DND-41 (cell line): Measurements from ENCODE around the gene NUCB1.
"Not testable (repeated sequence)": the region's sequence is repeated elsewhere in the genome, so short reads cannot be mapped to it uniquely, and the experiment has no call there.

Experiments used
- ATAC-seq: fragments of 200-7000 bp; cut with Tn5 transposase; 3 replicates; pipeline ENCODE4 v1.9.1; 2021; ENCODE audit warnings: low read depth; ENCODE audit not compliant: insufficient read depth
- DNase-seq: peaks from one replicate; pipeline ENCODE4 v3.0.0-alpha.2; 2020
- H2AFZ ChIP-seq: 2 replicates; pipeline ENCODE4 v1.6.0; 2012; ENCODE audit warnings: low read depth, low read length
- H3K27ac ChIP-seq: 2 replicates; pipeline ENCODE4 v1.5.1; 2012; ENCODE audit warnings: low read length, inconsistent platforms
- H3K27me3 ChIP-seq: fragments of 200-600 bp; sonication (generic); 2 replicates; pipeline ENCODE4 v1.6.0; 2012; ENCODE audit warnings: low read length, mild to moderate bottlenecking, inconsistent platforms; ENCODE audit not compliant: insufficient read depth, poor library complexity
- H3K36me3 ChIP-seq: 2 replicates; pipeline ENCODE4 v1.5.1; 2012; ENCODE audit warnings: low read length, inconsistent platforms; ENCODE audit not compliant: insufficient read depth
- H3K4me1 ChIP-seq: 2 replicates; pipeline ENCODE4 v1.5.1; 2012; ENCODE audit warnings: mild to moderate bottlenecking, low read length; ENCODE audit not compliant: insufficient read depth
- H3K4me2 ChIP-seq: 2 replicates; pipeline ENCODE4 v1.6.0; 2012; ENCODE audit warnings: mild to moderate bottlenecking, moderate library complexity, low read length, inconsistent platforms; ENCODE audit not compliant: insufficient read depth
- H3K4me3 ChIP-seq, 2 experiments: fragments of 200-600 bp in 1 of 2; shearing (Covaris generic) in 1 of 2; 2 replicates each; pipeline ENCODE4 v1.5.1; 2012 to 2016; ENCODE audit warnings: inconsistent platforms in 2 of 2, low read length in 2 of 2, mild to moderate bottlenecking in 2 of 2, low read depth in 1 of 2, moderate library complexity in 1 of 2
- H3K79me2 ChIP-seq: 2 replicates; pipeline ENCODE4 v1.6.0; 2012; ENCODE audit warnings: low read length, inconsistent platforms; ENCODE audit not compliant: insufficient read depth
- H3K9ac ChIP-seq: 2 replicates; pipeline ENCODE4 v1.6.0; 2012; ENCODE audit warnings: low read depth, mild to moderate bottlenecking, inconsistent platforms, low read length, moderate library complexity
- H3K9me3 ChIP-seq: 2 replicates; pipeline ENCODE4 v1.5.1; 2012; ENCODE audit warnings: low read length, moderate library complexity, mild to moderate bottlenecking, inconsistent platforms; ENCODE audit not compliant: insufficient read depth, severe bottlenecking
- H4K20me1 ChIP-seq: 2 replicates; pipeline ENCODE4 v1.6.0; 2012; ENCODE audit warnings: low read length; ENCODE audit not compliant: insufficient read depth
- EZH2 ChIP-seq: IDR thresholded peaks from 3 replicates; pipeline ENCODE4 v1.6.1; 2012; ENCODE audit warnings: borderline replicate concordance, low read depth, mild to moderate bottlenecking, moderate library complexity, low read length, inconsistent platforms; ENCODE audit not compliant: severe bottlenecking
- TF ChIP-seq, protein P1 (sequence below): IDR thresholded peaks from 2 replicates; pipeline ENCODE4 v1.5.1; 2012; ENCODE audit warnings: borderline replicate concordance, low read length, moderate library complexity, mild to moderate bottlenecking; ENCODE audit not compliant: poor library complexity, severe bottlenecking; ENCODE audit errors: extremely low read depth

NUCB1 gene

GRCh38 chr19:48868114-48868886, 31.8 kb upstream of the NUCB1 start, which contains the start of gene PLEKHA4:
Gene PLEKHA4, minus strand, starts transcription at chr19:48868617. Its CDS starts 997 bp downstream, at chr19:48867620.
- Histone ChIP-seq H3K9ac (0 out of 2 replicates have a peak within 1 kb of the TSS, but pooled peaks have one; percentile 14), H2AFZ (peak within 1 kb of the TSS; percentile 43; the same call in 1 of the 2 replicates), H3K4me3 (no peak within 1 kb of the TSS), H3K79me2 (peaks cover 11% of the 10 kb centered on the region), H3K4me1 (peaks cover 11% of the 10 kb centered on the region), H3K4me2 (no peak within 1 kb of the TSS), H3K36me3 (peaks cover 1% of the 10 kb centered on the region; the same call in 1 of the 2 replicates), H3K9me3 (no peaks in the 10 kb centered on the region), H4K20me1 (peaks cover 2% of the 10 kb centered on the region; the same call in 1 of the 2 replicates), H3K27ac (no peak within 1 kb of the TSS), H3K27me3 (peaks cover 13% of the 10 kb centered on the region)
- TF ChIP-seq, protein P1, sequence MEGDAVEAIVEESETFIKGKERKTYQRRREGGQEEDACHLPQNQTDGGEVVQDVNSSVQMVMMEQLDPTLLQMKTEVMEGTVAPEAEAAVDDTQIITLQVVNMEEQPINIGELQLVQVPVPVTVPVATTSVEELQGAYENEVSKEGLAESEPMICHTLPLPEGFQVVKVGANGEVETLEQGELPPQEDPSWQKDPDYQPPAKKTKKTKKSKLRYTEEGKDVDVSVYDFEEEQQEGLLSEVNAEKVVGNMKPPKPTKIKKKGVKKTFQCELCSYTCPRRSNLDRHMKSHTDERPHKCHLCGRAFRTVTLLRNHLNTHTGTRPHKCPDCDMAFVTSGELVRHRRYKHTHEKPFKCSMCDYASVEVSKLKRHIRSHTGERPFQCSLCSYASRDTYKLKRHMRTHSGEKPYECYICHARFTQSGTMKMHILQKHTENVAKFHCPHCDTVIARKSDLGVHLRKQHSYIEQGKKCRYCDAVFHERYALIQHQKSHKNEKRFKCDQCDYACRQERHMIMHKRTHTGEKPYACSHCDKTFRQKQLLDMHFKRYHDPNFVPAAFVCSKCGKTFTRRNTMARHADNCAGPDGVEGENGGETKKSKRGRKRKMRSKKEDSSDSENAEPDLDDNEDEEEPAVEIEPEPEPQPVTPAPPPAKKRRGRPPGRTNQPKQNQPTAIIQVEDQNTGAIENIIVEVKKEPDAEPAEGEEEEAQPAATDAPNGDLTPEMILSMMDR: no peak
- no peak for TF ChIP-seq EZH2
- ATAC-seq (no peak), DNase-seq (no peak)

- TF ChIP-seq, protein P1: no peak
- no peak for TF ChIP-seq EZH2
- peaks cover 17% of the 10 kb centered on the region for H3K36me3 ChIP-seq
- H4K20me1 ChIP-seq: peaks cover 12% of the 10 kb centered on the region; the same call in 1 of the 2 replicates
- no peak overlapping the region for H3K27ac ChIP-seq
- H3K9ac ChIP-seq: no peak overlapping the region
- peaks cover 24% of the 10 kb centered on the region for H3K79me2 ChIP-seq
- H3K4me3 ChIP-seq: no peak overlapping the region
- H3K4me2 ChIP-seq: no peak overlapping the region
- H3K9me3 ChIP-seq: no peaks in the 10 kb centered on the region
- H3K27me3 ChIP-seq: peaks cover 13% of the 10 kb centered on the region
- no peak for DNase-seq
- H3K4me1 ChIP-seq: peaks cover 28% of the 10 kb centered on the region
- no peak overlapping the region for H2AFZ ChIP-seq
- no peak for ATAC-seq
These were observed 30.1 kb upstream of the NUCB1 start for GRCh38 chr19:48870048-48870447.

DNA sequence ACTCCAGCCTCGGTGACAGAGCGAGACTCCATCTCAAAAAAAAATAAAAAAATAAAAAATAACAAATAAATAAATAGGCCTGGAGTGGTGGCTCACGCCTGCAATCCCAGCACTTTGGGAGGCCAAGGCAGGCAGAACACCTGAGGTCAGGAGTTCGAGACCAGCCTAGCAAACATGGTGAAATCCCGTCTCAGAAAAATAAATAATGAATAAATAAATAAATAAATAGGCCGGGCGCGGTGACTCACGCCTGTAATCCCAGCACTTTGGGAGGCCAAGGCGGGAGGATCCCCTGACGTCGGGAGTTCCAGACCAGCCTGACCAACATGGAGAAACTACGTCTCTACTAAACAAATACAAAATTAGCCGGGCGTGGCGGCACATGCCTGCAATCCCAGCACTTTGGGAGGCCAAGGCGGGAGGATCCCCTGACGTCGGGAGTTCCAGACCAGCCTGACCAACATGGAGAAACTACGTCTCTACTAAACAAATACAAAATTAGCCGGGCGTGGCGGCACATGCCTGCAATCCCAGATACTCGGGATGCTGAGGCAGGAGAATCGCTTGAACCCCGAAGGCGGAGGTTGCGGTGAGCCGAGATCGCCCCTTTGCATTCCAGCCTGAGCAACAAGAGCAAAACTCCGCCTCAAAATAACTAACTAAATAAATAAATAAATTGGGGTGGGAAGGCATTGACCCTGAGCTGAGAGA, 28.5 kb upstream of the NUCB1 start:
- Histone ChIP-seq H3K9ac (peak overlapping the region; percentile 89), H3K4me3 (peak overlapping the region in 1 of 2 experiments; percentile 82; a peak in 2 of 4 replicates), H2AFZ (peak overlapping the region; percentile 85), H3K27me3 (peaks cover 11% of the 10 kb centered on the region), H3K4me1 (peaks cover 36% of the 10 kb centered on the region), H3K79me2 (peaks cover 24% of the 10 kb centered on the region), H4K20me1 (peaks cover 12% of the 10 kb centered on the region; the same call in 1 of the 2 replicates), H3K36me3 (peaks cover 33% of the 10 kb centered on the region), H3K27ac (peak overlapping the region; percentile 62; the same call in 1 of the 2 replicates), H3K4me2 (peak overlapping the region; percentile 84)
- ATAC-seq, H3K9me3 ChIP-seq, DNase-seq: not testable (repeated sequence)
